Kidney capillary endothelial cell (primary cell): Measurements from ENCODE around the gene ACVR2A.

Experiments used
- DNase-seq: peaks from one replicate; pipeline ENCODE4 v3.0.0-alpha.2; 2018; ENCODE audit warnings: low spot score

Gene ACVR2A

DNA sequence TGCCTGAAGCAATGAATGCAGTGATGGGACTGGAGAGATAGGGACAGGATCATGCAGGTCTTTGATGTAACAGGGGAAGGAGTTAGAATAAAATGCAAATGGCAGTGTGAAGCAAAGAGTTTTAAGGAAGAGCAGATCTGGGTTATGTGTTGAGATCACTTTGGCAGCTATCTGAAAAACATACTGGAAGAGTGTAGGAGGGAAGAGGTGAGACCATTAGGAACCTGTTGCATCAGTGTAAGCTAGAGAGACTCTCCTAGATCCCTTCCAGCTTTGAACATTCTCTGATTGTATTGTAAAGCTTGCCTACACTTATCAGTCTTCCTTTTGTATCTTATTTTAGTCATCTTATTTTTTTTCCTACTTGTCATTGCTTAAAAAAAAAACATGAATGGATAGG lies 10.5 kb downstream of the ACVR2A start:
- no peak for DNase-seq

DNA sequence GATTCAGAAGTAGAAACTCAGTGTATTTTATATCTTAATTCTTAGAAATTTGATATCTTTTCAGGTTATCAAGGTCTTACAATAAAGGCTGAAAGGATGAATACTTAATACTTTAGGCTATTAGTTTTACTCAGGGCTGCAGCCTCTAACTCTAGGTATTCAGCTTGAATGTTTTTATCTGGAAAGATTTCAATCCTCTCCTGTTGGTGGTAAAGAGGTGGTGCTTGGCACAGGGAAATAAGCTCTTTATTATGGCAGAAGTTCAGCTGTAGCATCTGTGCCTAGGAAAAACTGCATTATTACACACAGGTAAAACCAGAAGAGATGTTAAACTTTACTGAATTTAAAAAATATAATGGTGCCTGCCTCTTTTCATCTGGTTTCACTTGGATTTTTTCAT lies 11.1 kb downstream of the ACVR2A start:
- no peak for DNase-seq

DNA sequence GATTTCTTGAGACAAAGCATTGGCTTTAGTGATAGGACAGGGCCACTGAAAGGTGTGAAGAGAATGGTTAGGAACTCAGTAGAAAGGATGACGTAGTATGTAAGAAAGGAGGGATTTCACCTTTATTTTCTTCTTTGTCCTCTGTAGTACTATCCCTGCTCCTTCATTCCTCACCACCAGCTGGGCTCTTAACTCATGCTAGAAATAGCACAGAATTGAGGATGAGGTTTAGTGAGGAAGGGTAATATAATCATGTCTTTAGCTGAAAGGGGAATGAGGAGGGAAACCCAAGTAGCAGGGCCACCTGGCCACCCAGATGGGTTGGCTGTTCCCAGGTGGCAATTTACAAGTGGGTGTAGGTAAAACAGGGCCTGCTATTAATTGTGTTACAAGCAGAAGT lies 15.2 kb downstream of the ACVR2A start:
- no peak for DNase-seq

DNA sequence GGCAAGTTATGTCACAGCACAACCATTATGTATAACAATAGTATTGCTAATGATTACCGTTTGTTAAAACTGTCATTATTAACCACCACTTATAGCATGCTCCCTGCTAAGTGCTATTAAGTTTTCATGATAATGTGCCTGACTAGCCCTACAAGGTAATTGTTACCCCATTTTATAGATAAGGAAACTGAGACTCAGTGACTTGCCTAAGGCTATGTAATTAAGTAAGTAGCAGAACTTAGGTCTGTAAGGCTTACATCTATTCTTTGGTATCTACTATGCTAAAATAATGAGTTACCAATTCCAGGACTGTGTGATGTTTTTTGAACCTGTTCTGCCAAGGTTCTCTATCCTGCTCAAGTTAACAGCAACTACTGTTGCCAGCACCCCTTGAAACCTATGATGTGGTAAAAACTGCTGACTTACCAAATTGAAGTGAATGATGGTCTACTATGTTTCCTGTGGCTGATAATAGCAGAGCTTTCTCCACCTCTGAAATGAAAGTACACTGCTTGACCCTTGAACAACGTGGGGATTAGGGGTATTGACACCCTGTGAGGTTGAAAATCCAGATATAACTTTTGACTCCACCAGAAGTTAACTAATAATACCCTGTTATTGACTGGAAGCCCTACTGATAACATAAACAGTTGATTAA lies 18.2 kb downstream of the ACVR2A start:
- DNase-seq, result no peak

DNA sequence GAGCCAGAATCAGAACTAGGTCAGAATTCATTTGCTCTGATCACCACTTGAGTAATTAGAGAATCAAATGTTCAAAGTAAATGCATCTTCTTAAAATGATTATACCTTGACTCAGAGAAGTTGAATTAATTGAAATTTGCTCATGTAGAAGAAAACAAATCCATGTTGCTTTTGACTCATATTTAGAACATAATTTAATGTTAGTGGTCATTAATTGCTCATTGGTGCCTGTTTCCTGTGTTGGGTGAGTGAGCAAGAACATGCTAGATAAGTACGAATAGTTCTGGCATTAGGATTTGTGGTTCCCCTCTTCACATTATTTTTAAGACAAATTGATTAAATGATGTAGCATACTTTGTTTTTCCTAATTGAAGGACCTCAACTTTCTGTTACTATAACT lies 19.0 kb downstream of the ACVR2A start:
- peak; percentile 13 for DNase-seq

DNA sequence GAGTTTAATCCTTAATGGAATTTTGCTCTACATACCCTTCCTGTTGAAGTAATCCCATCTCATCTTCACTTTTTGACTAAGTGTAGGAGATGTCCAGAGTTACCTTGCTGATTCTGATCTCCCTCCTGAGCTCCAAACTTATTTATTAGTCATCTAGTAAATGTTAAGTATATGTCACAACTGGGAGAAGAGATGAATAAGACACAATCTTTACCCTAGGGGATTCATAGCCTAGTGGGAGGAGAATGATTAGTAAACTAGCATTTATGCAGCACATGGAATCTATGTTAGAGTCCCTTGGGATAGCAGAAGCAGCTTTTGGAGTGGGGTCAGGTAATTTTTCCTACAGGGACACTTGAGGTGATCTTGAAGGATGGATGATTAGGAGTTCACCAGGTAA lies 20.7 kb downstream of the ACVR2A start:
- no peak for DNase-seq

DNA sequence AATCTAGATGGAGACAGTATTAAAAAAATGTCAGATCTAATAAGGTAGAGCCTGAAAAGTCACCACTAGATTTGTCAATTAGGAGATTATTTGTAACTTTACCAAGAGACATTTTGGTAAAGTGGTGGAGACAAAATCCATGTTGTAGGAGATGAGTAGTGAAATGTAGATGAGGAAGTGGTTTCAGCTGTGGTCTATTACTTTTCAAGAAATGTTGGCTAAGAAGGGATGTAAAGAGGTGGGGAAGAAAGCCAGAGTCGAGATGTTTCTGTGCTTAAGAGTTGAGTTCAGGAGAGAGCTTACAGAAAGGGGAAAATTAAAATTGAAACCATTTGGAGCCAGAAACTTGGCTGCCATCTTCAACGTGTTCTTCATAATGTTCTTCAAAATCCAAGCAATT lies 22.2 kb downstream of the ACVR2A start:
- DNase-seq, result no peak

DNA sequence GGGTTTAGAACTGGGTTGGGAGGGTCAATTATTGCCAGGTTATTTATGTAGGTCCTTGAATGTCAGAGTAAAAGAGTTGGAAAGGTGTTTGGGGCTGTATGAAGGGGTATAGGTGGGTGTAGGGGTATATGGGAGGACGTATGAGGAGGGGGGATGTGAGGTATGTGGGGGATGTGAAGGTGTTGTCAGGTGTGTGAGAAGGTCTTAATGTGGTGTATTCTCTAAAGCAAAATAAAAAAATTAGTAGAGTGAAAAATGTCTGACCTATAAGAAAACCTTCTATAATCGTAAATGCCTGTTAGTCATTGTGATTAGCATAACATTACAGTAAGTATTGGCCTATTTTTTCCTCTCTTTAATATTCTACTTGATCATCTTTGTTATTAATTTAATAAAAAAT lies 25.1 kb downstream of the ACVR2A start:
- DNase-seq, result no peak

DNA sequence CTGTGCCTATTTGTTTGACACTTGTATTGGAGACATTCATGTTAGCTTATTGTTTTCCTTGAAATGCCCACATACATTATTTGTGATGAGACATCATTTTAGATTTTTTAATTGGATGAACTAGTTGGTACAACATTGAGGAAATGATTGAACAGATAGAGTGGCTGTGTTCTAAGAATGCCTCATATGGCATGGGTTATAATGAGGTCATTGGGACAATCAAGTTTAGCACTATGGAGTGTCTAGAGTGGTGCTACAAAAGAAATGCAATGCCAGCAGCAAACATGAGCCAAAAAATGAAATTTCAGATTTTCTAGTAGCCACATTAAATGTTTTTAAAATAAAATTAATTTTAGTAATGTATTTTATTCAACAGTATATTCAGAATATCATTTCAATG lies 28.1 kb downstream of the ACVR2A start:
- DNase-seq, result no peak

DNA sequence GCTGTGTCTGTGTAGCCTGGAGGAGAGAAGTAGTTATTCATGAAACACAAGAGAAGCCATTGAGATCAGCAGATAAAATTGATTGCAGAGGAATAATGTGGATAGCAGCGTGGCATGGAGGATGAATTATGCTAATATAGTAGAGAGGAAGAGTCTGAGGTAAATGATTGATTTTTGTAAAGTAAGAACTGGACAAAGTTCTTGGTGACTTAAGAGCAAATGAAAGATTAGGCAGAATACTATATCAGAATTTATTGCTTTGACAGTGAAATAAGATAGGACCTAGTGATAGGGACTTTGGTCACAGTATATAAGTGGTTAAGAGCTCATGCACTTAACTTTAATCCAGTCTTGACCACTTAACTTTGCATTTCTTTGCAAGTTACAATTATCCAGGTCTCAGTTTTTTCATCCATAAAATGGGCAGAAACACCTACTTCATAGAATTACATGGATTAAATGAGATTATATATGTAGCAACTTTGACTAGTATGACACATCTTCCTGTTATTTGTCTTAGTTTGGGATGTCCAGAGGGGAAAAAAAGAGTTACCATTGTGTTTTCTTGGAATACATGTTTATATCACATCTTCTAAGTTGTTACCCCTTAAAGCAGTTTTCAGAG lies 29.1 kb downstream of the ACVR2A start:
- no peak for DNase-seq

DNA sequence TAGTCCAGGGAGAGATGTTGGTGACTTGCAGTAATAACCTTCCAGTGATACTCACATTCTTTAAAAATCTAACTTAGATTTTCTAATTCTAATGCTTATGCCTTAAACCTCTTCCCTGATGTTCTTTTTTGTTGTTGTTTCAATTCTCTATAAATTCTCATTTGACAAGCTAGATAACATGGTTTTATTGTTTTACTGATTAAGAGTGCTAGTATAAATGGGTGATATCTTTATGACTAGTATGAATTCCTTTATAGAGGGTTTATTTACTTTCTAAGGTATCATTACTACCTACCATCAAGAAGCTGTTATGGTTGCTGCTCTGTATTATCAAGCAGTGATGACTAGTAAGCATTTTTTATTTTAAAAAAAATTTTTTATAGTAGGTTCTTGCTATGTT lies 35.0 kb downstream of the ACVR2A start:
- no peak for DNase-seq

DNA sequence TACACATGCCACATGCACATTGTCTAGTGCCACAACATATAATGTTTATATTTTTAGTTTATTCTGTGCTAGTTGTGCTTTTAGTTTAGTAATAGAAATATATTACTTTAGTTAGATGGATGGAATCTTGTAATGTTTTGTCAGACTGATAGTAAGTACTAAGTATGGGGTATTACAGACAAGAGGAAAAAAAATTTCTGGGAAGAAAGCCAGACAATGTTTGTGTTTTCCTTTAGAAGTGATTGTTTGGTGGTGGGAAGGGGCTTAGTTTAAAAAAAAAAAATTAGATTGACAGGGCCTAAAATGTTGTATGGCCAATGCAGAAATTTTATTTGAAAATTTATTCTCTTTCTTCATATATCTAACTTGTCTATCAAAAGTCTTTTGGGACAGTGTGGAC lies 37.8 kb downstream of the ACVR2A start:
- DNase-seq, result no peak

DNA sequence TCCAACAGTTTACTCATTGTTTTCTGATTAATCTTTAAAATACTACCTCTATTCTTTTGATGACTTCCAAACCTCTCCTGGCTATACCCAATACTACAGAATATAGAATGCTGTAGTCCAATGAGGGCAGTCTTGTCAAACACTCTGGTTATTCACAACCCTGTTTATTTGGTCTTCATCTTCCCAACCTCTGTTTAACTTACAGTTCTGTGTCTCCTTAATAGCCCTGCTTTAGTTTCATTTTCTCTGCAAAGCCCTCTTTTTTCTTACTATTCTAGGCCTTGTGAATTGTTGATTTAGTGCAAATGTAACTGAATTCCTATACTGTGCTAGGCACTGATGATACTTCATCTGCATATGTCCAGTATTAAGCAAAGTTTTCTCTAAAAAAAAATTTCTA lies 40.0 kb downstream of the ACVR2A start:
- no peak for DNase-seq

DNA sequence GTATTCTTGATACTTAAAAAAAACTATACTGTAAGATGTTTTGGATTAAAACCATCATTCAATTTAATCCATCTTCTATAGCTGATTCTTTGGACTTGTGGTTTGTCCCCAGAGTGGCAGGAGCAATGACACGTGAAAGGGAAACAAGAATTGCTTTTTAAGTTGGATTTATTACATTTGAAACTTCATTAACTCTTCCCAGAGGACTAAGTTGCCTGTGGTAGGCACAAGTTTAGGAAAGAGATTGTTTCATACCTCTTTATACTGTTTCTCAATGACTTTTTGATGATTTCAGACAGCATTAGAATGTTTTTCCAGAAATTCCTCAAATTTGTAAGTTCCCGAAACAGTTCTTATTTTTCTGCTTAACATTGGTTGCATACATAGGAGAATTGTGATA lies 41.3 kb downstream of the ACVR2A start:
- no peak for DNase-seq

DNA sequence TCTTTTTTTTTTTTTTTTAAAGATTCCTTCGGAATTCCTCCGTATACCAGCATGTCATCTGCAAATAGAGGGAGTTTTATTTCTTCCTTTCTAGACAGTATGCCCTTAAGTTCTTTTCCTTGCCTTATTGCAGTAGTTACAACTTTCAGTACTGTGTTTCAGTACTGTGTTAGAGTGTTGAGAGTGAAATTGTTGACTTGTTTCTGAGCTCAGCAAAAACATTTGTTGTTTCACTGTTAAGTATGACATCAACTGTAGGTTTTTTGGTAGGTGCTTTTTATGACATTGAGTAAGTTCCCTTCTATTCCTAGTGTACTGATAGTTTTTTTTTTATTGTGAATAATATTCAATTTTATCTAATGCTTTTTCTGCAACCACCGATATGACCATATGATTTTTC lies 43.9 kb downstream of the ACVR2A start:
- DNase-seq, result no peak

DNA sequence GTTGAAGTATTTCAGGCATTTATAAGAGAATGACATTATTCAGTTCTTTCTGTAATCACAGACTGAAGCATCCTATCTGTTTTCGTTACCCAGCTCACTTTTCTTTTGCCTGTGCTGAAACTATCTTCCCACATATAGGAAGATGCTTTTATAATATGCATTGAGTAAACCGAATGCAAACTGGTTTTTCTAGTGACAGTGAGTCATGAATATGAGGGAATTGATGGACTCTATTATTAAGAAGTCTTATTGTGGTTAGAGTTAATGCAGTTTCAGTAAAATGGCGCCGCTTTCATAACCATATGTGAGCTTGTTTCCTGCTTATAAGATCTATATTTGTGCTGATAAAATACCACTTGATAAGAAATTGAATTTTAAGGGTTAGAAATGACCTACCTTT lies 59.2 kb downstream of the ACVR2A start:
- DNase-seq, result no peak

DNA sequence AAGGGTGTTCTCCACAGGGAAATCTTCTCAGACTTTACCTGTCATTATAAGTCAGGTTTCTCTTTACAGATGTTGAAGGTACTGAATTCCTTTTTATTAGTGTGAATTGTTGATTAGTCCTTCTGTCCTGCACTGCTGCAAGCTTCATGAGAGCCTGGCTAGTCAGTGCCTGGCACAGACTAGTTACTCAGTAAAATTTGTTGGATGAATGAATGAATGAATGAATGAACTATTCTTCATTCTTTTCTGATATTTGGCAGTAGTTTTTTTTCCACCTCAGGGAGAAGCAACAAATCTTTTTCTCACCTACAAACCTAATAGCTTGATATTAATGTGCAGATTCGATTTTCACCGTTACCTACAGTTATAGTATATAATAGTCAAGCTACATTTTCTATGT lies 64.3 kb downstream of the ACVR2A start:
- no peak for DNase-seq

DNA sequence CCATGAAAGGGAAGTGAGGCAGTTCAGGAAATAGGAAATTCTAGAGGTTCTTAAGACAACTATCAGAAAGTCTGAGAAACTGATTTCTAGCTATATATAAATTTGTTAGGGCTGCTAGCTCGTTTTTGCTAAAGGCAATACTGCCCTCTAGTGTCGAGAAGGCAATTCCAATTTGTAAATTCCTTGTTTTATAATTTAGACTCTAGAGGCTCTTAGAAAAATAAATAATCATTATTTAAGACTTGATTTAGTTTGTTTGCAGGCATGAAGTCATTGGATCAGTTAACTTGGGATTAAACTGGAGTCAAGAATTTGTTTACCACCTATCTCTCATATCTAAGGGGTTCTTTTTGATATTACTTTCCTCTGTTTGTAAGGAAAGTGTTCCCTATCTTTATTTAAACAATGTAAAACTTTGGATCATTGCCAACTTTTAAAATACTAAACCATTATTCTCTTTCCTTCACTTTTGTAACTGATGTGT lies 66.2 kb downstream of the ACVR2A start:
- peak; percentile 75 for DNase-seq

DNA sequence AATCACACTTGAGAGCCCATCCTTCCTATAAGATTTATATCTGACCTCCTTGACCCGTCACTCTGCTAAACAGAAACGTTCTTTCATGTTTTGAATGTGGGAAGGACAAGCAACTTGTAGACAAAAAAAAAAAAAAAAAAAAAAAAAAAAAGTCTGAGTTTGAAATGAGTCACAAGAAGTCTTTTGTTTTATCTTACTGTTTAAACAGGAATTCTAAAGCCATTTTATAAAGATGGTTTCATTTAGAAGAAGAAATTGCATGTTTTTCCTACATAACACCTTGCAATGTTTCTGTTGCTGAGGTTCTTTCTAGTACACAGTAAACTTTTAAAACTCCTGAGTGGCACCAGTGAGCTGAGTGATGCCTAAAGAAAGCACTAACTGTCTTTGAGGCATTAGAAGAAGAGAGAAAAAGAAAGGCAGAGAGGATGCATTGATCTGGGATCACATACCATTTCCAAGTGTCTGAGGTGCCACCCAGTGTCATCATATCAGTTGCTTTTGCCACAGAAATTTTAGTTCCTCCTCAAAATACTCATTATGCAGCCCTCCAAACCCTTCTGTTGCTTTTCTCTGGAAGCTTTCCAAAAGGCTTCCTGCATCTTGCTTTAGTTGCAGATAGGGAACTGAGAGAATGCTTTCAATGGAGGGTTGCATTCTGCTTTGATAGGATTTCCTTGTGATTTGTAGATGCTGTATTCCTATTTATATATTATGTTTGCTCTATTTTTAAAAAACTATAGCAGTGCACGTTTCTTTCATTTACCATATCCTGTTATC lies 69.1 kb downstream of the ACVR2A start:
- DNase-seq, result peak; percentile 35

DNA sequence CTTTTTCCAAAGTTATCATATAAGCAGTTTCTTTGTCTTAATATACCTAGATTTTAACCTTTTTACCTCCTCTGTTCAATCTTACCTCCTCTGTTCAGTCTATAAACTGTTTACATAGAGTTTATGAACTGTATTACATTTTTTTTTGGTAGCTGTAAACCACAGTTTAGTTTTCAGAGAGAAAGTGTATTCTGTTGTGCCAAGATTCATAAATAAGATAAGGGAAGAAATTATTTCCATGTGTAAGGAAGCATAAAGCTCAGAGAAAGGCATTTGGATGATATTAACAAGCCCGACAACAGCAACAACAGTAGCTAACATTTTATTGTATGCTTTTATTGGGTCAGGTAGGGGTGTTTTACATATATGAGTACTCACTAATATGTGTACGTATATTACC lies 71.2 kb downstream of the ACVR2A start:
- DNase-seq, result no peak

DNA sequence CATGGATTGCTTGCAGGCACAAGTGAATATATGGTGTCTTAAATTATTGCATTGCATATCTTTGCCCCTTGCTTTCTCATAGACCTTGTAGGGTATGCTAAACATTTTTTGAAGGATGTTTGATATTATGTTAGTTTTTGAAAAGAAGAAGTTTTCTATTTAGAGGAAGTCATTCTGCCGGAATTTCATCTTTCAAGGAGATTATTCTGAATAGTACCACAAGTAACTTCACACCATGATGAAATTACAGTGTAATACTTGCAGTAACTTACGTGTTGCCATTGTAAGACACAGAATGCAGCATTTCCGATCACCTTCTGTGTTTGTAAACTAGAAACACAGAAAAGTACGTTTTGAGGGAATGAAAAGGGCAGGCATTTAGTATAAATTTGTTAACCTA lies 71.9 kb downstream of the ACVR2A start:
- DNase-seq, result no peak

DNA sequence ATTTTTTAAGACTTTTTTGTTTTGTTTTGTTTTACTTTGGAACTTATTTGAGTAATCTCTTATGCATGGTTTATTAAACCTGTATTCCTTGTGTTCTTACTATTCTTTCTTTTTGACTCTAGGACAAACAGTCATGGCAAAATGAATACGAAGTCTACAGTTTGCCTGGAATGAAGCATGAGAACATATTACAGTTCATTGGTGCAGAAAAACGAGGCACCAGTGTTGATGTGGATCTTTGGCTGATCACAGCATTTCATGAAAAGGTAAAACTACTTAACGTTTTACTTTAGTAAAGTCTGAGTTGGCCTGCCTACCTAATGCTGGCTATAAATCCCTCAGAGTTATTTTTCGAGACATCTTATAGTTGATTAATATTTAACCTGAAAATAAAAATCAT lies 72.3 kb downstream of the ACVR2A start:
- DNase-seq, result no peak

DNA sequence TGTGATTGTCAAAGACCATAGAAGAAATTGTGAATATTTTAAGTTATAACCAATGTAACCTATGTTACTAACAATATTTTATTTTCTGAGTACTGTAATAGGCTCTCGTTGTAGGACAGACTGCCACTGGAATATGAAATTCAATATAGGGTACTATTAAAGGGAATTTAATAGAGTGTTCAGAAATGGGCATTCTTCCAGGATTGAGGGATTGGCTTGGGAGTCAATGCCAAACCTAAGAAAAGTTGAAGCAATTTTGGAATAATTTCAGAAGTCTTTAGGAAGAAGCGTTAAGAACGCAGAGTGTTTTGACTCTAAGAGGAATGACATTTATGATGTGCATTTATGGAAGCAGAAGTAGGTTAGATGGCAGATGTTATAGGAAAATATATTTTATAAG lies 79.0 kb downstream of the ACVR2A start:
- DNase-seq, result no peak
